HG02852 (cell line): ENCODE measurements around the gene SHROOM3.

Experiments used
- ATAC-seq: cut with Tn5 transposase; IDR thresholded peaks from one replicate; pipeline ENCODE4 v1.9.1; 2021; ENCODE audit warnings: mild to moderate bottlenecking, moderate library complexity; ENCODE audit not compliant: unreplicated experiment

SHROOM3 gene

DNA sequence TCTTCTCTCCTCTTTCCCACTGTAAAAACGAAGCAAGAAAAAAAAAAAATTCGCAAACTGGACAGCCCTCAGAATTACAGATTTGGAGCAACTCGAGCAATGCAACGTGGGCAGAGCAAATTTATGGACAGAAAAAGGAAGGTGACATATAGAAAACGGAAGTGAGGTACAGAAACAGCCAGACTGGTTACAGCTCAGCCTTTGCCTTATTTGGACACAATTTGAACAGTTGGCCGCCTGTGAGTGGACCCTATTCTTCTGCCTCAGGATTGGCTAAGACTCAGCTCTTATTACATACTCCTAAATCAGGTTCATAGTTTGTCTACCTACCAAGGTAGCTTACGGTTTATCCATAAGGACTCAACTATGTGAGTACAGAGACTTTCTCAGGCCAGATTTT lies 364.1 kb downstream of the SHROOM3 start:
- no peak for ATAC-seq

DNA sequence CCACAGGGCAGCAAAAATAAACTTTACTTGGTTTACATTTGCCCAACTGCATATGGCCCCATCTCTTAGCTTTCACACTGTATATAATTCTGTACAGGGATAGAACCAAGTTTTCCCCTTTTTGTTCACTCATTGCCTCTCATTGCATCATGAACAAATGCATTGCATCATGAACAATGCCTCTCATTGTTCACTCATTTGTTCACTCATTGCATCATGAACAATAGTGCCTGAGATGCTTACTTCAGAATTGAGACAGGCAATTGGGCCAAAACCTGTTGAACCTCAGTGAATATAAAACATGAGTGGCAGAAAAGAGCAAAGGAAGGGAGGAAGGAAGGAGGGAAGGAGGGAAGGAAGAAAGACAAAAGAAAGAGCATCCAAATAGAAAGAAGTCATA lies 364.7 kb downstream of the SHROOM3 start:
- ATAC-seq = no peak

DNA sequence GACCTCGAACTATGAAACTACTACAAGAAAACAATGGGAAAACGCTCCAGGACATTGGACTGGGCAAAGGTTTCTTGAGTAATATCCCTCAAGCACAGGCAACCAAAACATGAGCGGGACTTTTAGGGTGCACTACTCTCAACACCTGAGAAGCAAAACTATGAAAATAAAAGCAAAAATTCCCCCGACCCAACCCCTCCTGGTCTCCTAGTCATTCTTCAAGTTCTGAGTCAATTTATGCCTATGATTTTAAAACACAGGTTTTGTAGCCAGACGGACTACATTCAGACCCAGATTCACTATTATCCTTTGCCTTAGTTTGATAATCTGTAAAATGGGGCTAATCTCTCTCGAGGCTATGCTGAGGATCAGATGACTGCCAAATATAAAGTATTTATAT lies 365.9 kb downstream of the SHROOM3 start:
- ATAC-seq = peak; percentile 76

DNA sequence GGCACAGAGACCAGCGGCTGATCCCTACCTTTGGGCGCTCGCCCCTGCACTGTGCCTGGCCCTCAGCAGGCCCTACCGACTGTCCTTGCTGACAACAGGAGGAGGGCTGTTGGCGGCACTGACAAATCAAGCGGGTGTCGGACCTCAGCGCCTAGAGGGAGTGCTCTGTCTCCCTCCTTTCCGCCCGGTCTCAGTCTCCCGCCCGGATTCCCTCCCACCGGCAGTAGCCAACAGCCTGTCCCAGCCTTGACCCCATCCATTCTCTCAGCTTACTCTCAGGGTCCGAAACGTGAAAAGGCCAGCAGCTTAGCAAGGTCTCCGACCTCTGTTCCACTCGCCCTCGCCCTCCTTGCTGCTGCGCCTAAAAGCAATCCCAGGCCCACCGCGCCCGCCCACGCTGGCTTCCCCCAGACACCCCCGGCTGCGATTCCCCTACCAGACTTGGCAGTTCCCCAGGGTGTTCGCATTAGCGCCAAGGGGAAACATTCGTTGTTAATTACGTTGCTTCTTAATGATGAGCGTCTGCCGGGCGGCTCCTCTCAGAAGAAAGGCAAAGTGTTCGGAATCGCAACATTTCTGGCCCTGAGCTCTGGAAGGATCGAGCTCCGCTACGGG lies 366.7 kb downstream of the SHROOM3 start:
- no peak for ATAC-seq

DNA sequence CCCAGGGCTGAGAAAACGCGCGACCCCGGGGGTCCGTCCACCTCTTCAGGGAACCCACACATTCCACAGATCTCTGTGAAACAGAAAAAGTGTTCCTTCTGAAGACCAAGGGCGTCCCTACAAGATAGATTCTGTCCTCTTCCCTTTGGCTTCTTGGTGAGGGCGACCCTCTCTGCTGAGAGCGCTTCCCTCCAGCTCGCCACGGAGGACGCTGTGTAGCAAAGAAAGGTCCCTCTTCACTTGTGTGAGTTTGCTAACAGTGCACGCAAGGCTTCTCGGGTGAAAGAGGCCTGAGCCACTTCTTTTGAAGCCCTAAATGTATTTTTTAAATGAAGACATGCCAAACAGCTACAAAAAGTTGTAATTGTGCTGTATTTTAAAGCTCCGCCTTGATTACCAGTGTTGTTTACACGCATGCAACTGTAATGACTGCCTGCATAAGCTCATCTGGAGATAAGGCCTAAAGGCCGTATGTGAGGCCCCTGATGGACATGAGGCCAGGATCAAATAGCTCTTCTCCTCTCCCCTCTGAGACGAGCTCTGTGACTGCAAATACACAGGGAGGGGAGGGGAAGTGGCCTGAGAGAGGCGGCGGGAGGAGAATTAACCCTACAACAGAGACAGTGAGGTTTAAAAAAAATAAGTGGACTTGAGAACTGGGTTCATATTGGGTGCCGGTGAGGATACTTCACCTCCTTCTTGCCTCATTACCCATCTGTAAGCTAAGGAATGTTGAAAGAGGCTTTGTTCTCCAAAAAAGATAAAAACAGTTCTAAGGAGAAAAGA lies 367.4 kb downstream of the SHROOM3 start:
- ATAC-seq = no peak

DNA sequence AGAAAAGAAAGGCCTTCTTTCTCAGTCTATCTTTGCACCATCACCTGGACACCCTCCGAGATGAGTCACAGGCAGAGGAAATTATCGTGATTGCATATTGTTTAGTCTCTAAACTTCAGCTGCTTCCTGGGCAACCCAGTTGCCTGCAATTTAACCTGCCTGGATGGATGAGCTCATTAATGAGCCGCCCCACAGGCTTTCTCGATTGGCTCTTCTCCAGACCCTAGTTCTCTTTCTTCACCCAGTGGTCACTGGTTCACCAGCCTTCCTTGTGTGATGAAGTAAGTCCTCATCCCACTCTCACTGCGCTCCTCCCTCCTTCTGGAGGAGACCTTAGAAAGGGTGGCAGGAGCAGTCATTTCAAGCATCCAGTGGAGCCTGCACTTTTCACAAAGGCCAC lies 368.5 kb downstream of the SHROOM3 start:
- ATAC-seq = no peak

DNA sequence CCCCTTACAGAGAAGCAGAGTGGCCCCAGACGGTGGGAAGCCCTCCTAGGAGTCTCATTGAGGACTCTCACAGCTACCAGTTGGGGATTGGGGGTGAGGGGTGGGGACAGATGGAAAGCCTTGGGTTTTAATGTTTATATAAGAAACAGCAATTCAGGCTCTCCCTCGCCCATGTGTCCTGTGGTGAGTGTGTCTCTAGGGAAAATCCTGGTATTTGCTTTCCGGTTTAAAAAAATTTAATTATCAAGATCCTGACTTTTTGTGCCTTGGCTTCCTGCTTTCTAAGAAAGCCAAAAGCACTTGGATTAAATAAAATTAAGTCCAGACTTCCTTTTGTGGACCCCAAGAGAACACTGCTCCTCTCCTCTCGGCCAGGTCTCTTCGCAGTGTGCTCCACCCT lies 369.1 kb downstream of the SHROOM3 start:
- no peak for ATAC-seq

DNA sequence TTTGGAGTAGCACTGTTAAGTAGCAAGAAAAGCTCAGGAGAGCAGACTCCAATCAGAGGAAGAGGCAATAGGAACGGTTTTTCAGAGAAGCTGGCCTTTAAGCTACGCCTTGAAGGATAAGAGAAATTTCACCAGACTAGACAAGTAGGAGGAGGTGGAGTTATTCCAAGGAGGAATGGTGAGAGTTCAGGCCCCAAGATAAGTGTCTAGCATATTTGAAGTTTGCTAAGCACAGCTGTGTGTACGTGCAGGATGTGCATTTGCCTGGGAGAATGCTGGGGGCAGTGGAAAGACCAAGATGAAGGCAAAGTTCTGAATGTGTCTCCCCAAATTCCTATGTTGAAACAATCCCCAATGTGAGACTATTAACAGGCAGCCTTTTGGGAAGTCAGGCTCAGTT lies 371.3 kb downstream of the SHROOM3 start:
- no peak for ATAC-seq

DNA sequence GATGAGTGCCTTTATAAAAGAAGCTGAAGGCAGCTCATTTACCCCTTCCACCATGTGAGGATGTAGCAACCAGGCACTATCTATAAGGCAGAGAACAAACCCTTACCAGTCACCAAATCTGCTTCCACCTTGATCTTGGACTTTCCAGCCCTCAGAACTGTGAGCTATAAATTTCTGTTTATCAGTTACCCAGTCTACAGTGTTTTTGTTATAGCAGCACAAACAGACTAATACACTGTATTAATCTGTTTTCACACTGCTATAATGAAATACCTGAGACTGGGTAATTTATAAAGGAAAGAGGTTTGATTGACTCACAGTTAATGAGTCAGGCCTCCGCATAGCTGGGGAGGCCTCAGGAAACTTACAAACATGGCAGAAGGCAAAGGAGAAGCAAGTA lies 371.7 kb downstream of the SHROOM3 start:
- no peak for ATAC-seq

DNA sequence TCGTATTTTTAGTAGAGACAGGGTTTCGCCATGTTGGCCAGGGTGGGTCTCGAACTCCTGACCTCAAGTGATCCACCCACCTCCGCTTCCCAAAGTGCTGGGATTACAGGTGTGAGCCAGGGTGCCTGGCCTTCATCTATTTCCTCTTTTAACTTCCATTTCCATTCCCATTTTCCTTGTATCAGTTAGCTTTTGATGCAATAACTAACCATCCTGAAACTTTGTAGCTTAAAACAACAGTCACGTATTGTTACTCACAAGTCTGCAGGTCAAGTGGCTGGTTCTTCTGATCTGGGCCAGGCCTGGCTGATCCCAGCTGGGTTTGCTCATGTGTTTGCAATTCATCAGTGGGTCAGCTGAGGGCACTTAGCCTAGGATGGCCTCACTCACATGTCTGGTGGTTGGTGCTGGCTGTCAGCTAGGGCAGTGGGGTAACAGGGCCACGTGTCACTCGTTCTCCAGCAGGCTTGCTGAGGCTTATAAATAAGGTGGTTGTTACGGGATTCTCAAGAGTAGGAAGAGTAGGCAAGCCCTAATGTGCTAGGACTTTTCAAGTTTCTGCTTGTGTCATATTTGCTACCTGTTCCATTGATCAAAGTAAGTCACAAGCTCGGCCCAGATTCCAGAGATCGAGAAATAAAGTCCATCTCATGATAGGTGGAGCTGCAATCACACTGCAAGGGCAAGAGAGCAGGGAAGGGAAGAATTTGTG lies 374.7 kb downstream of the SHROOM3 start:
- no peak for ATAC-seq

DNA sequence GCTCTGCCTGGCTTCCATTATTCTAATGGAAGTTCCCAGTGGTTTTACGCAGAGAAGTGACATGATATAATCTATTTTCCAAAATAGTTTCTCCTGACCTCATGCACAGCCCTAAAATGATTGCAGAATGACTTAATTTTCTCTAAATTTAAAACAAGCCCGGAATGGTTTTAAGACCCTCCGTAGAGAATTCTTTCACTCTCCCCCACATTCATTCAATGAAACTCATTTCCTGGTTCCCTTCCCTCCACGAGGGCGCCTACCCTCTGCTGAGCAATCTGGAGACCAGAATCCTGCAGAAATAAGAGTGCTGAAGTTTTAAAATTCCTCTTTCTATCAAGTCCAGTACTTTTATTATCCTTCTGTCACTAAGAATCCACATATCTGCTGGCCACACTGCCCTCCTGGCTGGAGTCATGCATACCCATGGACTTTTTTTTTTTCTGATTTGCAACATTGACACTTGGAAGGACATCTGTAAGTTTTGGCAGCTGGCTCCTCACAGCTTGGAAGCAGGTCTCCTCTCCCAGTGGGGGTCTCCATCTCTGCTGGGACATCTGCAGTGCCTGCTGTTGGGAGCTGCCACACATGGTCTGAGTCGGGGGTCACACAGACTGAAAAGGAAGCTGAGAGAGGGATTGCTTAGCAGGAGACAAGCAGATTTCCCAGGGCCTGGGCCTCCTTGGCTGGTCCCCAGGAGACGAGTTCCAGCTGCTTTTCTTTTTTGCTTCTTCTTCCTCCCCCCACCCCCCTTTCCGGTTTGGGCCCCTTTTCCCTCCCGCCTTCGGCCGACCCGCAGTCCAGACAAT lies 376.8 kb downstream of the SHROOM3 start:
- ATAC-seq = no peak

DNA sequence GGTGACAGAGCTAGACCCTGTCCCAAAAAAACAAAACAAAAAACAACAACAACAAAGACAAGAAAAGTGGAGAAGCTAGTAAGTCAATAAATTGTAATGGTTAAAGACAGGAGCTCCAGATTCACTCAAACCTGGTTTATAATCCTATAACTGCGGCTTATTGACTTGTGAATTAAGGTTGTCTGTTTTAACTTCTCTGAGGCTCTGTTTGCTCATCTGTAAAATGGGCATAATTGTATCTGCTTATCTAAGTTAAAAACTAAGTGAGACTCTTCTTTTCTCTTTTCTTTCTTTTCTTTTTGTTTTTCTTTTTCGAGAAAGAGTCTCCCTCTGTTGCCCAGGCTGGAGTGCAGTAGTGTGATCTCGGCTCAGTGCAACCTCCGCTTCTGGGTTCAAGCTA lies 378.0 kb downstream of the SHROOM3 start:
- no peak for ATAC-seq

DNA sequence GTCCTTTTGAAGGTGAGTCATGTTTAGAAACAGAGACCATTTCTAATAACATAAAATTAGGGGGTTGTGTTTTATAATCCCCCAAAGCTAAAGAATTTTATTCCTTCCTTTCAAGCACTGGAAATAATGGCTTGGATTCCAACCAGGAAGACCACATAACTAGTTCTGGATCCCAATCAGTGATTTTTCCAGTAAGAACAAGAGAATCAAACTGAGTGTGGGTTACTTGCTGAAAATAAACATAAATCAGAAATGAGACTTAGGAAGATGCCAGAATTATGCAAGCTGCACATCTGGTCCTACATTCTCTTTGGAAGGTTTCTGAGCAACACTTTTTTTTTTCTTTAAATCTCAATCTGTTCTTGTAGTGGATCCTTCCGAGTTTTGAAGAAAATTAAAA lies 386.6 kb downstream of the SHROOM3 start:
- ATAC-seq = no peak

DNA sequence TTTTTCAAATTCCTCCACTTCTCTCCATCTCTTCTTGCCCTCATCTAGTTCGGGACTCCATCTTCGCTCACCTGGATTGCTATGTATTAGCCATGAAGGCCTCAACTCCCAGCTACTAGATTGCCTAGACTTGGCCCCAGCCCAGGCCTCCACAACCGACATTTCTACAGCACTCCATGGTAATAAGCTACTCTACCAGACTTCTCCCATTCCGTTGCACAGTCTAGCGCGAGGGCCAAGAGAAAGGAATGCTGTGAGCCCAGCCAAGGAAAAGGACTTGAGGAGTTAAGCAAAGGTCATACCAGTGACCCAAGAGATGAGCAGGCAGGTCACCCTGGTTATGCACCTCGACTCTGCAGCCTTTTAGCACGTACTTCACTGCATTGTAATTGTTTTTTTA lies 387.3 kb downstream of the SHROOM3 start:
- ATAC-seq = no peak

DNA sequence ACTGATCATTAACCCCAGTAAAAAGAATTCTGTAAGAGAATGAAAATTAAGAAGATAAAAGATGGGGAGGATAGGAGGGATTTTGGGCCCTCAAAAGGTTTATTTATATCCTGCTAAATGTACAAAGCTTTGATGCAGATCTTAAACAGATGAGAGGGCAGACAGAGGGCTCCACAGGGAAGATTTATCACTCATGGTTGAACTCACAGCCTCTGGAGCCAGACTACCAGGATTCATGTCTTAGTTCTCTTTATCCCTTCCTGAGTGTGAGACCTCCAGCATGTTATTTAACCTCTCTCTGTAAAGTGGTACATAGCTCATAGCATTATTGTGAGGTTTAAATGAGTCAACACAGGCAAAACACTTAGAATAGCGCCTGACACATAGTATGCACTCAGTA lies 388.5 kb downstream of the SHROOM3 start:
- ATAC-seq = no peak

DNA sequence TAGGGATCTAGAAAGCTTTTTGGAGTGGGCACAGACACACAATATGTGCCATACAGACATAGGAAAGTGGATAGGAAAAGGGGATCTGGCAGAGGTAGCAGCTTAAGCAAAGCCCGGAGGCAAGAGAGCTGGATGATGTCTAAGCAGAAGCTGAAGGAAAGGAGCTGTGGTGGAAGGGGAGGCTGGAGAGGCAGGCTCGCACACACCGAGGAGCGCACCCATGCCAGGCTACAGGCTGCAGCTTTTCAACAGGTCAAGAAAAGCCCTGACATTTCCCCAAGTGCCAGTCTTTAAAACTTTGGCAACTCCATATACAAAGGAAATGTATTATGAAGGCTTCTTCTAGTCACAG lies 395.6 kb downstream of the SHROOM3 start:
- no peak for ATAC-seq

DNA sequence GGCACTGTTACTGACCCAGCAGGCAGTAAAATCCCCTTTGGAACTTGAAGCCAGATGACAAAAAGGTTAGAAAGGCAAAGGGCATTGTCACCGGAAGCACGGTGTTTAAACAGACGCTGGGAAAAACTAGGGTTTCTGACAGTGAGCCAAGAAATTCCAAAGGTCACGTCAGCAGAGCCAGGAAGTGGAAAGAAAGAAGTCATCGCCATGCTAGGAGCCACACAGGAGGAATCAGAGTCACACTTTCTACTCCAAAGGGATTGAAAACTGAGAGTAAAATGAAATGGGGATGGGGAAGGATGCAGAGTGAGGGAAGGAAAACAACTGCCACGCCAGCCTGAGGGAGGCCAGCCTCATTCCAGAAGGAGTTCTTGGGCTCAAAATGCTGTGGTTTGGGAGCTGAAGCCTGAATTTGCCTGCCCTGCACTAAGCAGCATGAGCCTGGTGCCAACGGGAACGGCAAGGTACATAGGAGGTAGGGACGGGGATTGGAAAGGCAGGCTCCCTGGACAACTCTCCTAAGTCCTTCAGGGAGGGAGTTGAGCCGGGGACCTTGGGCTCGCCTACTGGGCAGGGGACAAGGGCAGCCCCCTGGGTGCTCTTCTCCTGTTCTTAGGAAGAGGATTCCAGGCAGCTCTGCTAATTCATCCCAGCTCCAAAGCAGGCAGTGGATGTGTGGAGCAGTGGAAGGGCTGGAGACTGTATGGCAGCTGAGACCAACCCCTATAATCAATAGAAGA lies 396.1 kb downstream of the SHROOM3 start:
- ATAC-seq = no peak

DNA sequence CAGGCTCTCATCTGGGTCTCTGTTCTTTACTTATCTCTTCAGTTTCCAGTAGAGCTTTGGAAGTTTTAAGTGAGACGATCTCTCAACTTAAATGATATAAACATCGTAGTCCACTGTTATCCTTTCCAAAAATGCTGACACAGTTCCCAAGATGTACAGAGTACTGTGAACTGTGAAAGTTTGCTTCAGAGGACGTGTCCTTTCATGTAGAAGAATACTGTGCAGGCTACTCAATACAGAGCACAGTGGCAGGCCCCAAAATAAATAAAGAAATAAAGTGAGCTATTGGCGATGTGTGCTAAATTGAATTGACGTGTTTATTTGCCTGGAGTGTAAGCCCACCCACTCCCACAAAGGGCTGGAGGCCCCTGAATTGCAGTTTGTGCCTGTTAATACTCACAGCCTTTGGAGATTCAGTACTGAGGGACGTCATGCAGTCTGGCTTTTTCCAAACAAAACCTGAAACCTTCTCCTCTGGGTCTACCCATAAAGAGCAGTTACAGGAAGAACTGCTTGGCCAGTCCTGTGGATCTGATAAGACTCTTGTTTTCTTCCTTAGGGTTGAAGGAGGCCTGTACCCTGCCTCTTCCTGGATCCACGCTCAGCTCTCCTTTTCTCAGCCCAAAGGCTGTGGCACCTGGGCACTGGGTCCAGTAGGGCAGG lies 396.8 kb downstream of the SHROOM3 start:
- no peak for ATAC-seq
